GM18867 (cell line): Measurements from ENCODE around the gene TJP2.
"Not testable (repeated sequence)": the region's sequence is repeated elsewhere in the genome, so short reads cannot be mapped to it uniquely, and the experiment has no call there.

Experiments
- ATAC-seq: cut with Tn5 transposase; IDR thresholded peaks from one replicate; pipeline ENCODE4 v1.9.1; 2021; ENCODE audit warnings: mild to moderate bottlenecking, moderate library complexity; ENCODE audit not compliant: unreplicated experiment

The TJP2 gene

GRCh38 chr9:69157751-69158466, 16.2 kb upstream of the TJP2 start:
- no peak for ATAC-seq

GRCh38 chr9:69158471-69158870, 15.6 kb upstream of the TJP2 start:
- ATAC-seq = no peak

- not testable (repeated sequence) for ATAC-seq
Measured at GRCh38 chr9:69164573-69164972, 9.5 kb upstream of the TJP2 start.

- ATAC-seq = no peak
Measured at GRCh38 chr9:69165581-69165980, 8.5 kb upstream of the TJP2 start.

- ATAC-seq = peak; percentile 61
Measured at GRCh38 chr9:69168709-69169217, 5.3 kb upstream of the TJP2 start.

GRCh38 chr9:69170231-69170630, 3.8 kb upstream of the TJP2 start:
- ATAC-seq = no peak

GRCh38 chr9:69171049-69171448, 3.0 kb upstream of the TJP2 start:
- no peak for ATAC-seq

- ATAC-seq = no peak
Measured at GRCh38 chr9:69171517-69171916, 2.6 kb upstream of the TJP2 start.

- ATAC-seq = no peak
Measured at GRCh38 chr9:69172895-69173294, 1.2 kb upstream of the TJP2 start.

GRCh38 chr9:69173497-69173890, 583 bp upstream of the TJP2 start:
- no peak for ATAC-seq

- ATAC-seq = peak; percentile 38
Measured at GRCh38 chr9:69174616-69175463, 763 bp downstream of the TJP2 start.

GRCh38 chr9:69175486-69175885, 1.4 kb downstream of the TJP2 start:
- ATAC-seq = peak; percentile 21

GRCh38 chr9:69176471-69177171, 2.5 kb downstream of the TJP2 start:
- no peak for ATAC-seq

GRCh38 chr9:69178583-69179011, 4.5 kb downstream of the TJP2 start:
- ATAC-seq = no peak

GRCh38 chr9:69179037-69179436, 5.0 kb downstream of the TJP2 start:
- ATAC-seq = no peak

- no peak for ATAC-seq
Measured at GRCh38 chr9:69180200-69180599, 6.1 kb downstream of the TJP2 start.

- ATAC-seq = no peak
Measured at GRCh38 chr9:69180670-69181069, 6.6 kb downstream of the TJP2 start.

- ATAC-seq = no peak
Measured at GRCh38 chr9:69181908-69182353, 7.9 kb downstream of the TJP2 start.

GRCh38 chr9:69184266-69184665, 10.2 kb downstream of the TJP2 start:
- no peak for ATAC-seq

- no peak for ATAC-seq
Measured at GRCh38 chr9:69186841-69187611, 12.9 kb downstream of the TJP2 start.

- ATAC-seq = no peak
Measured at GRCh38 chr9:69188975-69189374, 14.9 kb downstream of the TJP2 start.
